ENCODE measurements around the gene EFCAB11. TPM values are rescaled to one million over a fixed set of nuclear protein-coding genes. Genes with fewer than 3 reads are reported as not detected.

The EFCAB11 gene
- total and polyA plus RNA-seq, 2 of the 8 experiments (the other 6 are each of a cell fraction or from before 2014, with no cell fraction given), result 6.8 to 12.8 TPM

DNA sequence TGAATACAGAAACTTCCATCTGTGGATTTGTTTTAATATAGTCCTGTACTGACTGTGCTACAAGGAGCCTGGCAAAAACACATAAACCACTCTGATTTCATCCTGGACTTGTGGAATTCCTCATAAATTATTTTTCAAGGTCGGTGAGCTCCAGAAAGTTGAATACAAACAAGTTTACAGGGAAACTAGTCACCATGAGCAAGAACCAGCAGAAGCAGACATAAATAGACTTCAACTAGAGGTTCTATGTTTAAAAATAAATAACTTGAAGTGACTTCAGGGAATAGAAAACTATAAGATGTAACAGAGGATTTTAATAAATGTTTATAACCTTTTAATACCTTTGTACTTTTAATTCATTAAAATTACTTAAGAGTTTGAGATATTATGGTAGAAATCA lies 63.5 kb downstream of the EFCAB11 start:
- Histone ChIP-seq H2BK15ac (ENCODE audit: low read length) (no peak overlapping the region), H3K4ac (replicated peaks; ENCODE audit: insufficient read length, low read depth, low read length) (no peak overlapping the region), H4K8ac (ENCODE audit: extremely low read depth, insufficient read depth, low read length) (no peak overlapping the region), H2BK5ac (ENCODE audit: low read depth, low read length) (no peak overlapping the region), H3K36me3 (ENCODE audit: control insufficient read depth in 2 of 4, insufficient read depth in 4 of 4, low read length in 3 of 4) (no peaks in the 10 kb centered on the region), H3K79me2 (ENCODE audit: control insufficient read depth in 1 of 2, insufficient read depth in 2 of 2, low read length in 2 of 2) (no peaks in the 10 kb centered on the region), H2BK12ac (ENCODE audit: low read depth, low read length) (no peak overlapping the region), H2BK20ac (ENCODE audit: low read length) (no peak overlapping the region), H3K56ac (replicated peaks; ENCODE audit: insufficient read length, low read depth, low read length) (no peak overlapping the region), H2AK5ac (ENCODE audit: low read depth, low read length) (no peak overlapping the region), H3K14ac (ENCODE audit: insufficient read length) (no peak overlapping the region), H3K23me2 (ENCODE audit: low read depth, low read length) (no peaks in the 10 kb centered on the region), H3K4me2 (ENCODE audit: insufficient read depth in 1 of 2, low read depth in 2 of 2, low read length in 2 of 2) (no peak overlapping the region), H3K9me3 (ENCODE audit: insufficient read depth in 2 of 2, low read depth in 1 of 2, low read length in 1 of 2) (no peaks in the 10 kb centered on the region; a peak in 1 of 4 replicates), H4K5ac (ENCODE audit: insufficient read length, low read depth, low read length) (no peak overlapping the region), H3K23ac (ENCODE audit: insufficient read length) (no peak overlapping the region), H2AFZ (ENCODE audit: low read length) (no peak overlapping the region), H4K91ac (replicated peaks; ENCODE audit: insufficient read length, low read length) (no peak overlapping the region), H3K18ac (ENCODE audit: extremely low read depth, low read length) (no peak overlapping the region), H4K20me1 (replicated peaks in 1 of 2; ENCODE audit: control insufficient read depth in 1 of 2, insufficient read depth in 2 of 2, low read length in 2 of 2) (no peaks in the 10 kb centered on the region), H3K27ac (ENCODE audit: low read depth, low read length) (no peak overlapping the region), H3K27me3 (replicated peaks in 1 of 4; ENCODE audit: control insufficient read depth in 3 of 4, extremely low read depth in 1 of 4, insufficient read depth in 3 of 4, low read length in 3 of 4) (no peaks in the 10 kb centered on the region), H2BK120ac (replicated peaks; ENCODE audit: low read depth, low read length) (no peak overlapping the region), H3K79me1 (ENCODE audit: low read depth, low read length) (no peaks in the 10 kb centered on the region), H3K9ac (replicated peaks in 1 of 4; ENCODE audit: extremely low read depth in 1 of 4, low read depth in 3 of 4, low read length in 3 of 4) (no peak overlapping the region), H3K4me3 (ENCODE audit: extremely low read depth in 1 of 4, insufficient read depth in 2 of 4, low read depth in 3 of 4, low read length in 4 of 4) (no peak overlapping the region), H3K4me1 (replicated peaks in 1 of 4; ENCODE audit: control insufficient read depth in 3 of 4, insufficient read depth in 4 of 4, low read length in 3 of 4) (no peaks in the 10 kb centered on the region)
- FAIRE-seq, result no peak
- no peak for DNase-seq (ENCODE audit: low read depth in 1 of 2, low spot score in 2 of 2)
- WGBS, 2 experiments (ENCODE audit: extremely low coverage in 1 of 2, insufficient coverage in 1 of 2, insufficient read length in 1 of 2, insufficient replicate concordance in 2 of 2, low coverage in 1 of 2, low lambda C conversion rate in 2 of 2, missing lambda C conversion rate in 1 of 2), result 94% methylated on average over 1 of the region's 1 CpG; no CpG with 5 or more reads in 1 of the 2 experiments
- CTCF ChIA-PET (ENCODE audit: partially characterized antibody), result interaction anchor here (0.6 to 1.7 kb wide), 3 partner anchors 9 to 312 kb away, joined by 3 to 4 read pairs (median 3); no protein-coding TSS in a partner anchor
- POLR2A ChIA-PET (ENCODE audit: partially characterized antibody), result no interaction called here
- TF ChIP-seq, protein P1, sequence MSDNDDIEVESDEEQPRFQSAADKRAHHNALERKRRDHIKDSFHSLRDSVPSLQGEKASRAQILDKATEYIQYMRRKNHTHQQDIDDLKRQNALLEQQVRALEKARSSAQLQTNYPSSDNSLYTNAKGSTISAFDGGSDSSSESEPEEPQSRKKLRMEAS (IDR thresholded peaks at IDR 0.05), result no peak
- TF ChIP-seq EGR1 (IDR thresholded peaks at IDR 0.05; ENCODE audit: borderline replicate concordance, low read depth, low read length), result no peak
- TF ChIP-seq RNF2 (IDR thresholded peaks at IDR 0.05; ENCODE audit: borderline replicate concordance, low read depth, low read length, missing control alignments, poor library complexity, severe bottlenecking), result no peak
- no peak for TF ChIP-seq SIN3A (conservative IDR thresholded peaks at IDR 0.05 in 1 of 2, IDR thresholded peaks at IDR 0.05 in 1 of 2; ENCODE audit: low read depth in 1 of 2, low read length in 2 of 2)
- no peak for TF ChIP-seq BACH1 (IDR thresholded peaks at IDR 0.05; ENCODE audit: low read length)
- TF ChIP-seq SUZ12 (IDR thresholded peaks at IDR 0.05; ENCODE audit: low read length), result no peak
- TF ChIP-seq ATF3 (IDR thresholded peaks at IDR 0.05; ENCODE audit: insufficient read depth, low read depth, low read length), result no peak
- TF ChIP-seq SP4 (IDR thresholded peaks at IDR 0.05; ENCODE audit: low read length), result no peak
- TF ChIP-seq, protein P2, sequence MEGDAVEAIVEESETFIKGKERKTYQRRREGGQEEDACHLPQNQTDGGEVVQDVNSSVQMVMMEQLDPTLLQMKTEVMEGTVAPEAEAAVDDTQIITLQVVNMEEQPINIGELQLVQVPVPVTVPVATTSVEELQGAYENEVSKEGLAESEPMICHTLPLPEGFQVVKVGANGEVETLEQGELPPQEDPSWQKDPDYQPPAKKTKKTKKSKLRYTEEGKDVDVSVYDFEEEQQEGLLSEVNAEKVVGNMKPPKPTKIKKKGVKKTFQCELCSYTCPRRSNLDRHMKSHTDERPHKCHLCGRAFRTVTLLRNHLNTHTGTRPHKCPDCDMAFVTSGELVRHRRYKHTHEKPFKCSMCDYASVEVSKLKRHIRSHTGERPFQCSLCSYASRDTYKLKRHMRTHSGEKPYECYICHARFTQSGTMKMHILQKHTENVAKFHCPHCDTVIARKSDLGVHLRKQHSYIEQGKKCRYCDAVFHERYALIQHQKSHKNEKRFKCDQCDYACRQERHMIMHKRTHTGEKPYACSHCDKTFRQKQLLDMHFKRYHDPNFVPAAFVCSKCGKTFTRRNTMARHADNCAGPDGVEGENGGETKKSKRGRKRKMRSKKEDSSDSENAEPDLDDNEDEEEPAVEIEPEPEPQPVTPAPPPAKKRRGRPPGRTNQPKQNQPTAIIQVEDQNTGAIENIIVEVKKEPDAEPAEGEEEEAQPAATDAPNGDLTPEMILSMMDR (IDR thresholded peaks at IDR 0.05; ENCODE audit: control extremely low read depth in 1 of 3, insufficient read depth in 1 of 3, low read depth in 1 of 3, low read length in 3 of 3), result no peak
- no peak for TF ChIP-seq KDM5A (IDR thresholded peaks at IDR 0.05; ENCODE audit: low read length)
- TF ChIP-seq TBP (IDR thresholded peaks at IDR 0.05; ENCODE audit: low read depth, low read length), result no peak
